C4-2B (cell line): ENCODE measurements around the gene SYTL3.

ENCODE experiments used
- CTCF ChIP-seq: fragments of 450-650 bp; conservative IDR thresholded peaks from 2 replicates; pipeline ENCODE4 v1.5.1; 2017; ENCODE audit warnings: mild to moderate bottlenecking
- ZFX ChIP-seq: fragments of 450-650 bp; IDR thresholded peaks from 2 replicates; pipeline ENCODE4 v1.6.1; 2017

DNA sequence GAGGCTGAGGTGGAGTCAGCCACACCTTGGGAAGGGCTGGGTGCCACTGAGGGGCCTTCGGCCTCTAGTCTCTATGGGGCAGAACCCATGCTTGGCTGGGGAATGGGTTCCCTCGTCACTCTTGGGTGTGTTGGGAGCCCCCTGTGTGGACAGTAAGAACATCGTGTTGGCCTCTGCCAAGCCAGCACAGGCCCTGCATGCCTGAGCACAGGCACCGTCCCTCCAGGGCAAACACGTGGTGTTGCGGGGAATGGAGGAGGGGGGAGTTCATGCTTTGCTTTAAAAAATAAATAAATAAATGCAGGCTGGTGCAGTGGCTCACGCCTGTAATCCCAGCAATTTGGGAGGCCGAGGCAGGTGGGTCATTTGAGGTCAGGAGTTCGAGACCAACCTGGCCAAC is 106.3 kb downstream of the SYTL3 start:
- TF ChIP-seq CTCF (no peak), ZFX (no peak)
